Measurements from ENCODE around the gene RFX1.
"Not testable (repeated sequence)": the region's sequence is repeated elsewhere in the genome, so short reads cannot be mapped to it uniquely, and the experiment has no call there.

DNA sequence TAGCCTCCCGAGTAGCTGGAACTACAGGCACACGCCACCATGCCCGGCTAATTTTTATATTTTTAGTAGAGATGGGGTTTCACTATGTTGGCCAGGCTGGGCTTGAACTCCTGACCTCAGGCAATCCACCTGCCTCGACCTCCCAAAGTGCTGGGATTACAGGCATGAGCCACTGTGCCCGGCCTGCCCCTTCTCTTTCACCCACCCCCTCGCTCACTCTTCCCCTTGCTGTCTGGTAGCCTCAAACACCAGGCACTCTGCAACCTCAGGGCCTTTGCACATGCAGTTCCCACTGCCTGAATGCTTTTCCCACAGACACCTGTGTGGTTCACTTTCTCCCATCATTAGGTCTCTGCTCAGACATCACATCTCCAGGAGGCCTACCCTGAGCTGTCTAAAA, 84.0 kb downstream of the RFX1 start:
- not testable (repeated sequence) for TF ChIP-seq EZH2 (IDR thresholded peaks at IDR 0.05); POLR2AphosphoS5 (IDR thresholded peaks at IDR 0.05; ENCODE audit: borderline replicate concordance, low read depth, low read length)
